Skin of body (tissue), 2 donors: Measurements from ENCODE around the gene AQP9. TPM values are rescaled to one million over a fixed set of nuclear protein-coding genes. Genes with fewer than 3 reads are reported as not detected.

Experiments used
- DNase-seq: peaks from one replicate; lab custom pipeline; 2025; lab: John Stamatoyannopoulos, UW
- total RNA-seq: library from RNA; depleted of rRNA; stranded (reverse); fragments of >200 nt; gene quantifications from one replicate; pipeline ENCODE4 v1.2.3, GENCODE V29; 2014

The AQP9 gene
- total RNA-seq, 1 donor from 2014 or later = 7.3 TPM

DNA sequence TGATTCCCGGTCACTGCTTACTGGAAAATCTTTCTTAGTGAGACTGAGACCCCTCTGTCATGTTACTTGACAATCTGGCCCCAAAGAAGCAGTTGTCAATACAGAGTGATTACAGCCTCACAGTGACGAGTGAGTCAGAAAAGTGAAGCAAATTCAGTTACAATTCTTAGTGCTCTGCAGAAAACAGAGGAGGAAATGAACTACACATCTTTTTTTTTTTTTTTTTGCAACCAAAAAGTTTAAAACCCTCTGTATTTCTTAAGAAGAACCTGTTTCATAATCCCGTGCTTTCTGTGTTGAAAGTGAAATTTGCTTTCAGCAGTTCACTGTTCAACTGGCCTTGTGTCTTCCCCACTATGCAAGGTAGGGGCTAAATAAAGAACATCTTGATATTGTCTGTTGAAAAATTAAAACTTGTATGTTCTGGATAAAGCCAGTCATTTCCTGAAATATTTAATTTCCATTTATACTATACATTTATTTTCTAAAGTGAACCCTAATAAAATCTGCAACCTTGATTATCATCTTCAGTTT is 1.9 kb downstream of the AQP9 start:
- DNase-seq = no peak

DNA sequence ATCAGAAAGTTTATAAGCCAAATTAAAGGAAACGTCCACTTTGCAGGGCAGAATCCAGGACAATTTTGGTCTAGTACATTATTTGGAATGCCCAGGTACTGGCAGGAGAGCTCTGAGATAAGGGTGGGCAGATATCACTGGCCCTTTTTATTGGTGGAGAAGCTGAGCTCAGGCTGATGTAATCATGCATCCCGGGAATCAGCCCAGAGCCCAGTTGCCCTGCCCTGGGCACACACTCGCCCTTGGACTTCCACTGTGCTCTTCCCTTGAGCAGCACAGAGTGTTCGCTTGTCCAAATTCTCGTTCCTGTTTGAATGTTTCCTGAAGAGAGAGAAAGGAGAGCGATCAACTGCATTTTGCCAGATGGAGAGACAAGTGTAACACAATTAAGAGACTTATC is 3.7 kb downstream of the AQP9 start:
- no peak for DNase-seq

DNA sequence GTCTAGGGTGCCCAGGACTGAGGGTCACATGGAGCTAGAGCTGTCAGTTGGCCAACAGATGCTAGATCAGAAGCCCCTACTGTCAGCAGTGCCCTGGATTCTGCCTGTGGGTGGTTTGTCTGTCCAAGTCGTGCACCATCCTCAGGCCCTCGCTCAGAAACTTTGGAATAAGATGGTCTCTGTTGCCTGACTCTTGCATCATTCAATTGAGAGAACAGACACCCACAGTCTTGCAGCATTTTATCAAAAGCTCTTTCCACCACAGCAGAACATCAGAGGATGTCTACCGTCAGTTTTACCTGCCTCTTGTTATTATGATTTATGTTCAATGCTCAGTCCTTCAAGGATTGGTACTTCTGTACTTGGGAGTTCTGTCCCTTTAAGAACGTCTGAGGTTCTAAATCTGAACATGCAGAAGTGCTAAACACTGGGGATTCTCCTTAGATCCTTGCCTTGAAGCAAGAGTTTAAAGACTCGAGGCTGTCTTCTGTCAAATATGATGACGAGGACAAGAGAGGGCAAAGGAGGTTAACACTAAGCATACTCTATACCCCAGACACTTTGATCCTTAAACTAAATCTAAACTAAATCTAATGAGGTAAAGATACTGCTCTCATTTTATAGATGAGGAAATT is 4.8 kb downstream of the AQP9 start:
- no peak for DNase-seq

DNA sequence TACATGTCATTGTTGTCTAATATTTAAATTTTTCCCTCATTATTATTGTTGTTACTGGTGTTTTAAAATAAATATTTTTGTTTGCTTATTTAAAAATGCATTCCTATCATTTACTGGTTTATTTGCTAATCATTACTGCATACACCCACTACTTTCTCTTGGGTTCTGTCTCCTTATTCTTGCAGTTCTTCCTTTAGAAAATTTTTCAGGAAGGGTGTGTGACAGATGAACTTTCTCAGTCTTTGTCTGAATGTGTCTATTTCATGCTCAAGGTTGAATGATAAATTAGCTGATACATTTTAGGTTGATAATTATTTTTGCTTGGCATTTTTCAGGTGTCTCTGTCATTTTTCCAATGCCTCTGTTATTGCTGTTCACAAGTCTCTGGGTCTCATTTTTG is 7.4 kb downstream of the AQP9 start:
- DNase-seq = no peak

DNA sequence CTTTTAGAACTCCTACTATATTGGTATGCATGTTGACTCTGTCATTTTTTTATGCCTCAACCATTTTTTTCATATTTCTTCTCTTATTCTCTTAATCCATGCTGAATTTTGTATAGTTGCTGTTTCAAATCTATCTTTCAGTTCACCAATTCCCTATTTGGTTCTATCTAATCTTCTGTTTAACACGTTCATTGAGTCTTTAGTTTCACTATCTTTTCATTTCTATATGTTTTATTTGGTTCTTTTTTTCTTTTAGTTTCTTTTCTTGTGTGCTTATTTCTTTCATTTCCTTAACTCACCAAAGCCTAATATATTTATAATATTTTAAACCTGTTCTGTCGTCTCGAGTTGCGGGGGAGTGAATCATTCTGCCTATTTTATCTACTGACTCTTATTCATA is 8.0 kb downstream of the AQP9 start:
- DNase-seq = no peak

- DNase-seq = no peak
These were observed 8.6 kb downstream of the AQP9 start for GRCh38 chr15:58146749-58147148.

DNA sequence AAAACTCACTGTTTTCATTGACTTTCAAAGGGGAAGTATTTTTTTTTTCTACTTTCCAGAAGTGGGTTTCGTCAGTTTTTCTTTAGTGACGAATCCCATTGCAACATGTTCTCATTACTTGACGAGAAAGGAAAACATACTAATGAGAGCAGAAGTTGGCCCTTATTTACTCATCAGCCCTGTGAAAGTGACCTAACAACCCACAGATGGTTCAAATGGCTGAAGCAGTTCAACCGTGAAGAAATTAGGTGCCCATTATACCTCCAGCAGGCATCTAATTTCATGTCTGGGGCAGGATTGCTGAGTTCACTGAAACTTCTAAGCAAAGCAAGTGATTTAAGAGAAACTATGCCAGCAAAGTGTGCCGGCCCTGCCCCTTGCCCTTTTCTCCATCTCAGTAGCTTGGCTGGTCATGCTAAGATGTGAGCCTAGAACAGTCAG is 9.0 kb downstream of the AQP9 start:
- DNase-seq = no peak

DNA sequence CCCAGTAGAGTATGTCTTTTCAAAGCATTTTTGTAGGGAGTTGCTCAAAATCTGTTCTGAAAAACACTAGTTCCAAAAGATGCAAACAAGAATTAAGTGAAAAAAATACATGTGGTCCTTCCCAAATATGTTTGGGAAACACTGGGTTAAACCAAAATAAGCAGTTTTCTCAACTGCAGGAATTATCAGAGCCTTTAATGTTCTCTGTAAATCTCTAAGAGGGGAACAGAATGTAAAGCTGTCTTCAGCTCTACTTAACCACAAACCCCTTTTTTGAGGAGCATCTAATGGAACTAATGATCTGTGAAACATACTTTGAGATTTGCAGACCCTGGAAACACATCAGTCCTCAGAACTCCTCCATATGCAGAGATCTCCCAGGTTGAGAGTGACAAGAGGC is 9.9 kb downstream of the AQP9 start:
- no peak for DNase-seq

DNA sequence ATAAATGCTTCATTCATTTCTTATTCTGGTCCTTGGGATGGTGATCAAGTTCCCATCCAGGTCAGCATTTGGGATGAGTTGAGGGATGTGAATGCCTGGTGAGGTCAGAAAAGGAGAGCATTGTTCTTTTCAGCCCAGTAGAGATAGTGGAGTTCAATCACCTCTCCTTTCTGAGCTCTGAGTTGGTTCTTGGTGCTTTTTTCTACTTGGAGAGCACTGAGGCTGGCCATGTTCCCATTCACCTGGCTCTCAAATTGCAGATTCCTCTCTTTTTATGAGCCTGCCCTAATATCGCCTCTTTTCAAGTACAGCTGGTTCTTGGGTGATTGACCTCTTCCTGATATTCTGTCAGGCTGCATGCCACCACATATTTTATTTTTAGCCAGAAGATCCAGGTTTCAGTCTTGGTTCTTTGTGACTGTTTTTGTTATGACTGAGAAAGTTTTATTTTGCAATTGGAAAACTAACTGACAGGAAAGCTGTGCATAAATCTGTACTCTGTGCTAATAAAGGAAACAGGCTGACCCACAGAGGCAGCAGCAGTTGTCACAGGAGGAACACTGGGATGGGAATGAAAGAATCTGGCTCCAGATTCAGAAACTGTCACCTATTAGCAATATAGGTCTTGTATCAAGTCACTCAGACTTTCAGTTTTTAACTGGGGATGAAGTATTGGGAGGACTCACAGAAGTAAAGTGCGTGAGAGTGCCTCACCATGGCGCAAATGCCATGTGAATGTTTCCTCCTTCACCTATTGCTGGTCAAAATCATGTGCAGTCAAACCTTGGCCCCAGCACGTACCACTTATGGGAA is 10.7 kb downstream of the AQP9 start:
- DNase-seq = no peak

DNA sequence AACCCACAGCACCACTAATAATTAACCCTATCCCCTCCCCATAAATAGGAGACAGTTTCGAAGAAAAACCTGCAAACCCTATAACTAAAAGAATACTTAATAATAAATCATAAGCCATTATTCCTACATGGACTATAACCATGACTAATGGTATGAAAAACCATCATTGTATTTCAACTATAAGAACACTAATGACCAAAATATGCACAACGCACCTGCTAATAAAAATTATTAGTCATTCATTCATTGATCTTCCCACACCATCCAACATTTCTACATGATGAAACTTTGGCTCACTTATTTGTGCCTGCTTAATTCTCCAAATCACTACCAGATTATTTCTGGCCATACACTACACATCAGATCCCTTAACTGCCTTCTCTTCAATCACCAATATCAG is 16.6 kb downstream of the AQP9 start:
- DNase-seq = no peak

- peak; percentile 70 for DNase-seq
These were observed 21.7 kb downstream of the AQP9 start for GRCh38 chr15:58159827-58160386.

GRCh38 chr15:58161436-58161930 is 23.3 kb downstream of the AQP9 start:
- no peak for DNase-seq

GRCh38 chr15:58163985-58164384 is 25.8 kb downstream of the AQP9 start:
- no peak for DNase-seq

DNA sequence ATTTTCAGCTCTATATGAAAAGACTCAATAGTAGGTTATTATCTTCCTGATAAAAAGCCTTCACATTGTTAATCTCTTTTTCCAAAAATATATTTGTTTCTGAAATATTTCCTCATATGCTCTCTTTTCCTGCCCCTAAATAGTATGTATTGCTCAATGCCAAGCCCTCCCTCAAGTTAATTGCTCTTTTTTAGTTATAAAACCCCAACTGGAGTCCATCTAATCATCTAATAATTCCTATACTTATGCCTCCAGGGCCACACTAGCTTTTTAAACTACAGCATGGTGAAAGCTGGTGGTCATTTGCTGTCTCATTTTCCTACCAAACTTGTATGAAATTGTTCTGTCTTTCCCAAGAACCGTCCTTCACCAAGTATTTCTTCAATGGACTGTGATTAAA is 26.7 kb downstream of the AQP9 start:
- no peak for DNase-seq

- DNase-seq = peak; percentile 37
These were observed 27.5 kb downstream of the AQP9 start for GRCh38 chr15:58165661-58166060.

DNA sequence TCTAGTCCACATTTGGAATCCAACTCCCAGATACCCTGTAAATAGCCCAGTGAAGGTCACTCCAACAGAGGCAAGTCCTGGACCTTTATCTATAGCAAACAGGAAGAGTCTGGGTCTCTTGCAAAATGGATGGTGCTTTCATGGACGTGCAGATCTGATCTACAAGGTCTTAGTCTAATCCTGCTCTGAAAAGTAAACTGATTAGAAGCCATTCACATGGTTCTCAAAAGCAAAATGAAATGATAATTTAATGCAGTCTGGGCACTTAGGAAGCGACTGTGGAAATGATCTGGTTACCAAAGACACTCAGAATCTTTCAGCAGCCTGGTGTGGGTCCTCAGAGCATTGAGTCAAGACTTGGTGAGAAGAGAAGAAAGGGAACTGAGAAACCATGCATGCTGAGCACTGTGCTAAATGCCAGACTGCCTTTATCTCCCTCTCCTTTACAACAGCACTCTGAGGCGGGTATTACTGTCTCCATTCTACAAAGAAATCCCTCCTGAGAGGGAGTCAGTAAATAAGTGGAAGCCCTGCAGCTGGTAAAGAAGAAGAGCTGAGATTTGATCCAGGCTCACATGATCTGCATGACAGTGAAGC is 29.0 kb downstream of the AQP9 start:
- DNase-seq = no peak

DNA sequence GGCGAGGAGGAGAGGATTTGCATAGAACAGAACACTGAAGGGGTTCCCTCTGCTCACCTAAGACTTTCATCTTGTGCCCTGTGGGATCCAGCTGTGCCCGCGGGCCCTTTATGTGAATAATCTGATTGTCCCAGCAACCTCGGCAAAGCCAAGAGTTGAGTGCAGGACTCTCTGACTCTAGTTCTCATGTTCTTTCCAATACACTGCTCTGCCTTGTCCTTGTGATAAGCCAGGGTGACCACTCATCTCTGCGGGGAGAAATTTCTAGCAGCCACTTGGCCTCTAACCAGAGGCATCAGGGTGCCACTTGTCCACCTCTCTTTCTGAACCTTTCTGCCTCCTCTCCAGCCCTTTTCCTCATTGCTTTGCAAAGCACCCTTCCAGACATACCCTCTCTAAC is 31.8 kb downstream of the AQP9 start:
- no peak for DNase-seq

DNA sequence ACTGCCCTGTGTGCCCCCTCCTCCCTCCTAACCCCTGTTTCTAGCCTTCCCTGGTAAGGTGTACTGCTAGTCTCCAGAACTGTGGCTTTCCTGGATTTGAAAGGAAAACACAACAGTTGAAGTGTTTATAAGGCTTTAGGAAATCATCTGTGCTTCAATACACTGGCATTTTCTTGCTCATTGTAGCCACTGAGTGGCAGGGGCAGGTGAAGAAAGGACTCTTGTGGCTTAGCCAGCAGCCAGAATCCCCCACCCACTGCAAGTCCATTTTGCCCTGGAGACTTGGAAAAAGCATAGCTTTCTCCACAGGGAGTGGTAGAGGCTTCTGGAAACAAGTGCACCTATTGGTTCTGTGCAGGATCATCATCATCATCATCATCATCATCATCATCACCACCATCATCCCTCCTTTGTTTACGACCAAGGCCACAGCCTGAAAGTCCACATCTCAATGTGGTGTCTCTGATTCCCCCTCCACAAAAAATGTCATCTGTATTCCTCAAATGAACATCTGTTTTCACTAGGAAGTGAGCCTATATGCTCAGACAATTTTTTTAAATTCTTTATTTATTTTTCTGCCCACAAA is 33.4 kb downstream of the AQP9 start:
- DNase-seq = no peak

DNA sequence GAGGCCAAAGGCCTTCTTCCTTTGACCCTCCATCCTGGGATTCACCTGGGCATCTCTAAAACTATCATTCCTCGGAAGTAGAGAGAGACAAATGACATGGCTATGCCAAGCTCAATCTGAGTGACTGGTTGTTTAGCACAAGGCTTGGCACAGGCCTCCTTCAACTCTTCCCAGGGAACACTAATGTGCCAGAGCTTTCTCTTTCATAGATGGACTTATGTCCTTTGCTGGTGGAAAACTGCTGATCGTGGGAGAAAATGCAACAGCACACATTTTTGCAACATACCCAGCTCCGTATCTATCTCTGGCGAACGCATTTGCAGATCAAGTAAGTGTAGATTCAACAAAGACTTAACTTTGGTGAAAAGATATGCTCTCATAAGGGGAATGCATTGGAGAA is 36.5 kb downstream of the AQP9 start:
- no peak for DNase-seq

- DNase-seq = no peak
These were observed 37.8 kb downstream of the AQP9 start for GRCh38 chr15:58175955-58176354.

- no peak for DNase-seq
These were observed 40.5 kb downstream of the AQP9 start for GRCh38 chr15:58178668-58179067.

GRCh38 chr15:58179206-58179605 is 41.0 kb downstream of the AQP9 start:
- no peak for DNase-seq
